IPS-NIHi11 (cell line): Measurements from ENCODE around the gene VPS41.
A peak's percentile ranks its signal among the peaks of the same experiment; 100 is the strongest.

Experiments
- DNase-seq: peaks from one replicate; pipeline ENCODE4 v3.0.0; 2012; ENCODE audit warnings: mixed read lengths, low spot score

Gene VPS41

DNA sequence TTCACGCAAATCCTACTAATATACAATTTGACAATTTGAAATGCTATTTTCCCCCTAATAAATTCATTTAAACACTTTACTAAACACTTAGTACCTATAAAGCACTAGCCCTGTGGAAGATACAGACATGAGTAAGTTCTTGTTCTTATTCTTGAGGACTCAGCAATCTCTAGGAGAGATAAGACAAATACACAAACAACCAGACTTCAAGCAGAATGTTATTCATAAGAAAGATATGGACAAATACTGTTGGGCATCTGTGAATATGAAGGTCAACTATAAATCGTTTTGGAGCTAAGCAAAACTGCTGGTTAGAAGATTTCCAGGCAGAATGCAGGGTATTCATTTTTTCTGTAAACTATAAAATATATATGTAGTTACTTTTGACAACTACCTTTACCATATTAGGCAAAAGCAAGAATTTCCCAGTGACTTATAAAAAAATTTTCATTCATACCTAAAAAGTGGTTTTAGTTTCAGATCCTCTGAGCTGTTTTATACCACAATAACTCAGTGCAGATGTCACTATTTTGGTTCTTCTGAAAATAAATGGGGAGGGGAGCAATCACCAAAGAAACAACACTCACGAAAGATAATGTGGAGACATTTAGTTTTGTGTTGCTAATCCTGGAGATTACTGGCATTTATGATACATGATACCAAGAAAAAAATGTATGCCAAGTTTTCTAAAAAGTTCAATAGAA lies 3.8 kb downstream of the VPS41 start:
- no peak for DNase-seq

DNA sequence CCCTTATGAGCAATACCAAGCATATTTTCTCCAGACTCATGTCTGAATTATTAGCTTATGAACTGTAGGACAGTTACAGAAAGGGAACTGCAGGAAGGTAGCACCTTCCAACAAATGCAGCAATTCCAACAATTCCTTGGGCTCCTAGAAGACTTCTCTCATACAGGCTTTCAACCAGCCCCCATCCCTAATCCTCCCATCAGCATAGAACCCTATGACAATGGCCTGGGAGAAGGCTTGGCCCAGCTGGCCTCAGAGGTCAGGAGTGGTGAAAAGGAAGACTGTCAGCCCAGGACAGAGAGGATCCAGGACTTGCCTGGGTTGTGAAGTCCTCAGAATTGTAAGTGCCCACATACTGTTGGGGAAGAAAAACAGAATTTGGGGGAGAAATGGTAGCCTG lies 5.9 kb downstream of the VPS41 start:
- DNase-seq, result no peak

DNA sequence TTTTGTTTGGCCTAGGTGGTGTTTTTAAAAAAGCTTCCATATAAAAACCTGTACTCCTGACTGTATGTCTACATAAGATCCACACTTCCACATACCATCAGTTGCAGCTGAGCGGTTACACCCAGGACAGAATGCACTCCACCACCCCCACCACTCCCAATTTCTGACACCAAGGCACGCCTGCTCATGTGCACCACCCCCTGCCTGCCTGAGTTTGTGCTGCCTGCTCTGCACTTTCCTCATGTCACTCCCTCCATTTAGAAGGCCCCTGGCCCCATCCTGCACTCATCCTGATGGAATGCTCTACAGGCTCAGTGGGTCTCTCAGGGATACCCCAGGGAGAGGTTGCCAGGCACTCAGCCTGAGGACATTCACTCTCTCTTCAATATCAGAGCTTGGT lies 6.5 kb downstream of the VPS41 start:
- no peak for DNase-seq

DNA sequence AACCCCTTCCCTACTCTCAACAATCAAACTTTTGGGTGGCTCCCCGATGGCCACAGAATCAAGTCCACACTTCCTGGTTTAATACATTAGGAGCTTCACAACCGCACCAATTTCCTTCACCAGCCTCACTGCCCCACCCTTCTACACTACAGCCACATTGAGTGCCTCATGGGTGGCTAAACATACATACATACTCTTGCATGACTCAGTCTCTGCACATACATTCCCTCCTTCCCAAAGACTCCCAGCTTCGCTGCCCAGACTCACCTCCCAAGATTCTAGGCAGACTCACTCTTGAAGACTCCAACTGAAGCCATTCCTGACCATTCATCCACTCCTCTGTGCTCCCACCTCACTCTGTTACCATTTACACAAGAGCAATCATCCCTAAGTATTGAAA lies 15.9 kb downstream of the VPS41 start:
- DNase-seq, result no peak

DNA sequence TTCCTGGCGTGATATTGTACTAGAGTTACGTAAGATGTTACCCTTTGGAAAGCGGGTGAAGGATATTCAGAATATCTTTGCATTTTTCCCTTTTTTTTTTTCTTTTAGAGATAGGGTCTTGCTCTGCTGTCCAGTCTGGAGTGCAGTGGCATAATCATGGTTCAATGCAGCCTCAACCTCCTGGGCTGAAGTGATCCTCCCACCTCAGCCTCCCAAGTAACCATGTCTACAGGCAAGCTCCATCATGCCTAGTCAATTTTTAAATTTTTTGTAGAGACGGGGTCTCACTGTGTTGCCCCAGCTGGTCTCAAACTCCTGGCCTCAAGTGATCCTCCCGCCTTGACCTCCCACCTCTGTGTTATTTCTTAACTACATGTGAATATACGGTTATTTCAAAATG lies 18.4 kb downstream of the VPS41 start:
- DNase-seq, result no peak

DNA sequence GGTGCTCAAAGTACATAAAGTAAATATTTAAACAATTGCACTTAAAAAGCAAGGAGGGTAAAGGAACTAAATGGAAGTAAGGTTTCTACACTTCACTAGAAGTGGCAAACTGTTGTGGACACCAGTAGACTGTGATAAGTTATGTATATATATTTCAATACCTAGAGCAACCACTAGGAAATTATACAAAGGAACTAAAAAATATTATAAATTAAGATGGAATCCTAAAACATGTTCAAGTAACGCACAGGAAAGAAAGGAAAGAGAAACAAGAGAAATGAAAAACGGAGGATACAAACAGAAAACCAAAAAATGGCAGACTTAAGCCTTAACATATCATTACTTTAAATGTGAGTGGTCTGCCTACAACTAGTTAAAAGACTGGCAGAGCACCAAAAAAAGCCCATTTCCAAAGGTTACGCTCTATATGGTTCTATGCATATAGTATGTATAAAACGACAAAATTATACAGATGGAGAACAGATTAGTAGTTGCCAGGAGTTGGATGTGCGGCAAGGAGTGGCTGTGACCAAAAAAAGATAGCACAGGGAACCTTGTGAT lies 19.0 kb downstream of the VPS41 start:
- DNase-seq, result no peak

DNA sequence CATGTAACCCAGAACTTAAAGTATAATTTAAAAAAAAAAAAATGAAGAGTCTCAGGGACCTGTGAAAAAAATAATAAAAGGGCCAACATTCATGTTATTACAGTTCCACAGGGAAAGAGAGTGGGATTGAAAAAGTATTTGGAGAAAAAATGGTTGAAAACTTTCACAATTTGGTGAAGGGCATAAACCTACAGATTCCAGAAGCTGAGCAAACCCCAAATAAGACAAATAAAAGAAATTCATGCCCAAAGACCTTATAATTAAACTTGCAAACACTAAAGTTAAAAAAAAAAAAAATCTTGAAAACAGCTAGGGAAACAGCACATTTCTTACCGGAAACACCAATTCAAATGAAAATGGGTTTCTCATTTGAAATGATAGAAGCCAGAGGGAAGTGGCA lies 19.9 kb downstream of the VPS41 start:
- no peak for DNase-seq

DNA sequence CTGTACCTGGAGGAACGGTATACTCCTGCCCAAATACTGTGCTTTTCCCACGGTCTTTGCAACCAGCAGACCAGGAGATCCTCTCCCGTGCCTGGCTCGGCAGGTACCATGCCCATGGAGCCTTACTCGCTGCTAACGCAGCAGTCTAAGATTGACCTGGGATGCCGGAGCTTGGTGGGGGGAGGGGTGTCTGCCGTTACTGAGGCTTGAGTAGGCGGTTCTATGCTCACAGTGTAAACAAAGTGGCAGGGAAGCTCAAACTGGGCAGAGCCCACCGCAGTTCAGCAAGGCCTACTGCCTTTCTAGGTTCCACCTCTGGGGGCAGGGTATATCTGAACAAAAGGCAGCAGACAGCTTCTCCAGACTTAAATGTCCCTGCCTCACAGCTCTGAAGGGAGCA lies 22.7 kb downstream of the VPS41 start:
- DNase-seq, result no peak

DNA sequence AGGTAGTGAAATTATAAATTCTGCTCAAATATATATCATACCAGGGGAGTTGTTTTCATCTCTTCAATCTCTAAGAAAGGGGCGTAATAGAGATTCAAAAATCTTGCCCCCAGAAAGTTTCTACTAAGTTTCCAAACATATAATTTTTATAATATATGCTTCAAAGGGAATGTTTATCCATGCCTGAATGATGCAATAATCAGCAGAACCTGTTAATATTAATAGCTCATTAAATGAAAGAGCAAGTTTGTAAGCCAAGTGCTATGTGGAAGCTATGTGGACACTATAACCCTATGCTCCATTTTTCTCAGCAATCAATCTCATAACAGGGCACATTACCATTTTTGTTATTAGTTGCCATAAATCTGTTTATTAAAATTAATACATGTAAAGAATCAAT lies 25.3 kb downstream of the VPS41 start:
- DNase-seq, result no peak

DNA sequence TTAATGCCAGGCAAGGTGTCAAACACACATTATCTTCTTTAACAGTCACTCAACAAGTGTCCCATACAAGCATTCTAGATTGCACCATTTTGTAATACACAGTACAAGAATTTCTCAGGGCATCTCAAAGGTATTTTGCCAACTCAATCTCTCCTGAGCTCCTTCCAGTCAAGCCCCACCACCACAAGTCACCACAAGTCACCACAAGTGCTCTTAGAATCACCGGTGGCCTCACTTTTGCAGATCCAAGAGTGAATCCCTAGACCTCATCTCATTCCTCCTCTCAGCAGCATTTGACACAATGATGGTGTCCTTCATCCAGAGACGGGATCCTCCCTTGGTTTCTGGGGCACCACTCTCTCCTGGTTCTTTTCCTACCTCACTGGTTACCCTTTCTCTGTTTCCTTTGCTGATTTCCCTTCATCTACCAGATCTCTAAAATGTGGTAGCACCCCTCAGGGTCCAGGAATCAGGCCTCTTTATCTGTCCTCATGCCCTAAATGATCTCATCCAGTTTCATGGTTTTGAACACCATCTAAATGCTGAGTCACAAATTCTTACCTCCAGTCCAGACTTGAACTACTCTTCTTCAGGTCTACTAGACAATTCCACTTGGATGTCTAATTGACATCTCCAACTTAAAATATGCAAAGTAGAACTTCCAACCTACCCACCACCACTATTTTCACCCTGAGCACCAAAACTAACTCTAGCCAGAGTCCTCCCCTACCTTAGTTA lies 26.9 kb downstream of the VPS41 start:
- no peak for DNase-seq

DNA sequence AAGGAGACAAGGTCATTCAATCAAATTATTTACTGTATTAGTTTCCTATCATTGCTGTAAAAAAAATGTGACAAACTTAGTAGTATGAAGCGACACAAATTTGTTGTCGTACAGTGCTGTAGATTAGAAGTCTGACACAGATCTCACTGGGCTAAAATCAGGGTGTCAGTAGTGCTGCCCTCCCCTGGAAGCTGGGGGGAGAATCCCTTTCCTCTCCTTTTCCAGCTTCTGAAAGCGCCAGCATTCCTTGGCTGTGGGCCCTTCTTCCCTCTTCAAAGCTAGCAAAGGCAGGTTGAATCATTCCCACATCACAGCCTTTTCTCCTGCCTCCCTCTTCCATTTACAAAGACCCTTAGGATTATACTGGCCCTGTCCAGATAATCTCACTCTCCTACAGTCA lies 28.0 kb downstream of the VPS41 start:
- no peak for DNase-seq

DNA sequence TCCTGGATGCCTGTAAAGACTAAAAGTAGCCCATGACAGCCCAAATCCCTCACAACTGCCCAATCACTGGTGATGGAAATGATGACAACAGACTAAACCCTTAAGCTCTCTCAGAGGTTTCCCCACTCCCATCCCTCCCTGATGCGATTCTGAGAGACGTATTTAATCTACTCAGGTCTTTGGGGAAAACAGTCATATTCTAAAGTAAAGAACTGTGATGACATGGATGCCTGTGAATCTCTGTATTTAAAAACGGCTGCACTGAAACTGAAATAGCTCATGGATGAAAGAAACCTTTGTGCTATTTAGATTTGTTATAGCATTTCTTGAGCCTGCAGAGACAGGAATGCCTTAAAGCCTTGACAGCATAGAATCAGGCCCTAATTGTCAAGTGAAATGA lies 28.5 kb downstream of the VPS41 start:
- no peak for DNase-seq

DNA sequence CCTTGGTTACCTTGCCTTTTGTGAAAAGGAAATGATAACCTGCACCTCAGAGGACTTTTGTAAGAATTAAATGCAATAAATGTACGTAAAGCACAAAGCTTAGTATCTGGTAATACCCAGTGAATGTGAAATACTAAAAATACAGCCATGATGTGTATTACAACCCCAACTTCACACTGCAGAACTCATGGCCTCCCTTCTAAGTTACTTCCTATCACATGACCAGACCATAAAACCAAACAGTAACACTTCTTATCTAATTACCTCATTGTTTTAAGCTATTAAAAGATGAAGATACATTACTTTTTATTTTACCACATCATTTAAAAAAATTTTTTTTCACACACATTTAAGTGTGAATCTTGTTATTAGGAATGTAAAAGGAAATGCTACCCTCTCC lies 29.0 kb downstream of the VPS41 start:
- DNase-seq, result no peak

DNA sequence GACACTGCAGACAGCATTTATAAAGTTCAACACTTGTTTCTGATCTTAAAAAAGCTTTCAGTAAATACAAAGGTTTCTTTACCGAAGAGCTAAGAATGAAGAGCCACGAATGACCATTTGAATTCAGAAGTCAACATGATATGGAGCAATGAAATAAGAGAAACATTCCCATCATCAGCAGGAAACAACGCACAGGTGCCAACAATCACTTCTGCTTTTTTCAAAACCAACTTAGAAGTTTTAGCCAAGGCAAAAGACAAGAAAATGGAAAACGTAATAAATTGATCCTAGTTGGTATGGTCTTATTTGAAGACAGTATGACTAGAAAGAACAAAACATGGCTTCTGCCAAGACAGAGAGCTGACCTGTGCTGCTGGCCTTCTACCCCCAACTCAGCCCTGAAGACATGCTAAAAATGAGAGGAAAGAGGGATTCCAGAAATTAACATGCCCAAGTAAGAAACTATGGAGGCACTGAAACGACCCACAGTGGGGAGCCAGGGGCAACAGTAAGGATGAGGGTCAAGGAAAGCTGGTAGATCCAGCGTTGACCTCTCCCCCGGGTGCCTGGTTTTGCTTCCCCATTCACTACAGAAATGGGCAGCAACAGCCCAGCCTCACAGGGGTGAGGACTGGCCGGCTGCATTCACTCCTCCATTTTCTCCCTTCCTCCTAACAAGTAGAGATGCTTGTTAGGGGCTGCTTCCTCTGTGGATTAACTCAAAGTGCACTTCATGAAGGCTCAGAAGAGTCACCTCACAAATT lies 30.1 kb downstream of the VPS41 start:
- no peak for DNase-seq

DNA sequence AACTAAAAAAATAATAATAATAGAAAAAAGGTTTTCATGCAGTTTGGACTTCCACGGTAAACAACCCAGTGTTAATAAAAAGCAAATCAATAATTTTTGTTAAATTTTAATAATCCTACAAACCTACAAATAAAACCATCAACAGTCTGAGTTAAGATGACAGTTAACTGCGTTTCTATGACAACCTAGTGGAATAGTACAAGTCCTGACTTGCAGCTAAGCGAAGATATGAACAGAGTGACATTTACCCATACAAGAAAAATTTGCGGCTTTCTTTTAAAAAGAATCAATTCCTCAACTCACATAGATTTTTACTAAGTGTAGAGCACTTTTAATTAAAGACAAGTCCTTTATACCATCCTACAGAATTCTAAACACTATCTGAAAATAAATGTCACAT lies 35.6 kb downstream of the VPS41 start:
- no peak for DNase-seq

DNA sequence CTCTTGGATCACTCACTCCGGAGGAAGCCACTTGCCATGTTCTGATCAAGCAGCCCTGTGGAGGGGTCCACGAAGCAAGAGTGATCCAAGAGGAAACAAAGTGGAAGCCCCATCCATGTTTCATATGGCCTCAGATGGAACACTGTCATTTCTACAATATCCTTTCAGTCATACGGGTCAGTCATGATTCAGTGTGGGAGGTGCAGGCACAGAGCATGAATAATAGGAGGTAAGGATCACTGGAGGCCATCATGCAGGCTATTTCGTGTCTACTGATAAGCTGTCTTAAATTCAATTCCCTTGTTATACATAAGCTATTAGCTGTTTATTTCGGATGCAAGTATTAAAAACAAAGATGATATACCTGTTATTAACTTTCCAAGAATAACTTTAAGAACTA lies 36.8 kb downstream of the VPS41 start:
- no peak for DNase-seq

DNA sequence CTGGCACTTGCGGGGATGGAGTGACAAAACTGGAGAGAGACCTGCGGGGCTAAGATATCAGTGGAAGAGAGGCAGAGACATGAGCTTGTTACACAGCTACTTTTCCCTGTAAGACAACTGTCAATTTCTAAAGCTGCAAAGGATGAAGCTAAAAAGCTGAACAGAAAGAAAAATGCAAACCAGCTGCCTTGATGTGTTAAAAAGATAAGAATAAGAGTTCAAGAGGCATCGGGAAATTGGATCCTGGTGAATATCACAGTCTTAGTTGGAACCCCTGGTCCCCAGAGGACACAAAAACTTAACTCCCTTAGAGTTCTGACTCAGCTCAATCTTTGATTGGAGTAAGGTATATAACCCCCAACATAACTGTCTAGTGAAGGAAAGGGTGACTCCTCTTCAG lies 38.8 kb downstream of the VPS41 start:
- no peak for DNase-seq

DNA sequence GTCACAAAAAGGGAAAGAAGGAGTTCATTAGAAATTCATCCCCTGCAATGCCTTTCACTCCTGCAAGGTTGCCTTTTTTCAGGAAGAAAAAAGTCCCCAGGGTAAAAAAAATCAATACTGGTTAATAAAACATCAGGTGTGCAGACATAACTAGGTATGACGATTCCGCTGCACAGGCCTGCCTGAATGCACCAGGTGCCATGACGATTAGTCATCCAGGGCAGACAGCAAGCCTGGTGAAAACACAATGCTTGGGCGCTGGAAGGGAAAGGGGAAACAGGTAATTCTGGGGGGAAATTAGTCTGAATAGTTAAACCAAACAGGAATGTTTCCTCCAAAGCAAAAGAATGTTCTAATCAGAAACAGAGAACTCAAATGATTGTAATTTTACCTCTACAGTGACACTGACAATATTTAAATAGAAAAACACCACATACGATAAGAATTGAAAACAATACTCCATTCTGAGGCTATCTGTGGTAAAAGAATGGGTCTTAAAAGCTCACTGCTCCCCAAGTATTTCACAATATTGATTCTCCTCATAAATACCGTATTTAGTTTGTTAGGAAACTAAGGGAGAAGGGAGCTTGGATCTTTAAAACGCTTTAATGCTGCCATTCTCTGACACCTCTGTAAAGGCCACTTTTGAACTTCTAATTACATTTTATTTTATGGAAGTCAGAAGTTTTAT lies 45.2 kb downstream of the VPS41 start:
- DNase-seq, result peak; percentile 47

DNA sequence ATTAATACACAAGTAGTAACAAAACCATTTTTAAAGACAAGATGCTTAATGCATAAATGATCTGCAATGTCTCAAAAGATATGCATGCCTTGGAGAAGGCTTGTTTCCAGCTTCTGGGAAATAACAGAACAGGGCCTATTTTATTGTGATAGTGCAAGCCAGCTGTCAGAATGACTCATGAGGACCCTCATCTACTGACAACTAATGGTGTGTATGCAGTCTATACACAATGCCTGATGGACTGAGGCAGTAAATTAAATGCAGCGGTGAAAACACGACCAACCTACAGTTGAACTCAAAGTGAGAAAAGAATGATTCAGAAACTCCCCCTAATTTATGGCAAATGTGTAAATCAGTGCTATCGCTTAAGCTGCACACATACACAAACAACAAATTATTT lies 46.3 kb downstream of the VPS41 start:
- no peak for DNase-seq

DNA sequence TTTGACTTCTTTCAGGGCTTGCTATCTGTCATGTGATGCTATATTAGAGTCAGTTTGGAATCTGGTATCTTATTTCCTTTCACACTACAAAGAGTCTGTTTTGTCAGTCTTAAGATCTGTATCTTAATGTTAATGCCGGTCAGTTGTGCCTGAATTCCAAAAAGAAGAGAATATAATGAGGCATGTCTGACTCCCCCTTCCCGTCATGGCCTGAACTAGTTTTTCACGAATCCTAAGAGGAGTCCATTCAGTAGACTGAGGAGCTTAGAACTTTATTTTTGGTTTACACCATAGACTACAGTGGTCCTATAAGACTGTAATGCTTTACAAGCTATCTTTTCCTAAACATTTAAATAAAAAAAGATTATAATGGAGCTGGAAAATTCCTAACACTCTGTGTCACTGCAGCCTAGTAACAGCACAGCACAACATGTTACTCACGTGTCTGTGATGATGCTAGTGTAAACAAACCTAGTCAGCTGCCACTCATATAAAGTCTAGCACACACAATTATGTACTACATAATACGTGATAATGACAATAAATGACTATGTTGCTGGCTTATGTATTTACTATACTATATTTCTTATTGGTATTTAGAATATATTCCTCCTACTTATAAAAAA lies 50.6 kb downstream of the VPS41 start:
- no peak for DNase-seq

DNA sequence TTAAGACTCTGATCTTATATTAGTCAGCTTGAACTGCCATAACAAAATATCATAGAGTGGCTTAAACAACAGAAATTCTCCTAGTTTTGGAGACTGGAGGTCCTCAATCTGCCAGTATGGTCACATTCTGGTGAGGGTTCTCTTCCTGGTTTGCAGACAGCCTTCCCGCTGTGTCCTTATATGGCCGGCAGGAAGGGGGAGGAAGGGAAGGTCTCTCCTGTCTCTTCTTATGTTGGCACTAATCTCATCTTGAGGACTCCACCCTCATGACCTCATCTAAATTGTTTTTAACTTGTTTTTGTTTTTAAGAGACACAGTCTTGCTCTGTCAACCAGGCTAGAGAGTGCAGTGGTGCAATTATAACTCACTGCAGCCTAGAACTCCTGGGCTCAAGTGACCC lies 53.1 kb downstream of the VPS41 start:
- DNase-seq, result no peak

DNA sequence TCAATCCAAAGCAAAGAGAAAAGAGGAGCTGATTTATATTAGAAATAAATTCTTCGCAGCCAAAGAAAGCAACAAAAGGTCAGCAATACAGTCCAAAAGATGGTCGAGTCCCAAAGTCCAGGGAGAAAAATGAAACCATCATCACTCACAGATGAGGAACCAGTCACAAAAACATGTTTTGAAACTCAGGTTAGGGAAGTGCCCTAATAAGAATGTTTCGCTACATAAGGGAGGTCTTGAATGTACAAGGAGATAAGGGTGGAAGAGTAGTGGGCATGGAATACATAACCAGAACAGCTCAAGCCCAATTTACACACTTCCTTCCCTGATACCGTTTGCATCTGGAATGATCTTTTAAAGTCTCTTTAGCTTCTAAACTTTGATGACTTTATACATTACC lies 53.6 kb downstream of the VPS41 start:
- DNase-seq, result no peak
